Neutrophil (primary cell): ENCODE data around the gene SAMD14.

Source experiments
- H3K27ac ChIP-seq: fragments of 200-600 bp; sonication (generic); 2 replicates; pipeline ENCODE4 v1.5.1; 2016; ENCODE audit warnings: mild to moderate bottlenecking, moderate library complexity
- H3K27me3 ChIP-seq: fragments of 200-600 bp; sonication (generic); 2 replicates; pipeline ENCODE4 v1.6.0; 2016; ENCODE audit warnings: mild to moderate bottlenecking
- H3K36me3 ChIP-seq: fragments of 200-600 bp; sonication (generic); 2 replicates; pipeline ENCODE4 v1.5.1; 2017
- H3K4me1 ChIP-seq, 2 experiments: fragments of 200-600 bp in 1 of 2; sonication (generic) in 1 of 2; 1 replicate in 1 of 2; 2 replicates in 1 of 2; pipeline versions ENCODE4 v1.5.1 to v1.6.1; 2013 to 2016; ENCODE audit warnings: low read depth in 1 of 2, low read length in 1 of 2, mild to moderate bottlenecking in 1 of 2, moderate library complexity in 1 of 2; ENCODE audit not compliant: control insufficient read depth in 1 of 2, insufficient read depth in 1 of 2
- H3K4me3 ChIP-seq, 2 experiments: fragments of 200-600 bp in 1 of 2; sonication (generic) in 1 of 2; 1 replicate in 1 of 2; 2 replicates in 1 of 2; pipeline ENCODE4 v1.5.1; 2013 to 2016; ENCODE audit warnings: low read depth in 1 of 2, low read length in 1 of 2, mild to moderate bottlenecking in 1 of 2, moderate library complexity in 1 of 2
- H3K9me3 ChIP-seq: fragments of 200-600 bp; sonication (generic); 2 replicates; pipeline ENCODE4 v1.5.1; 2016
- TF ChIP-seq, protein P1 (sequence below): fragments of 200-600 bp; sonication (generic); IDR thresholded peaks from 2 replicates; pipeline ENCODE4 v1.5.1; 2016; ENCODE audit warnings: antibody characterized with exemption

SAMD14 gene

DNA sequence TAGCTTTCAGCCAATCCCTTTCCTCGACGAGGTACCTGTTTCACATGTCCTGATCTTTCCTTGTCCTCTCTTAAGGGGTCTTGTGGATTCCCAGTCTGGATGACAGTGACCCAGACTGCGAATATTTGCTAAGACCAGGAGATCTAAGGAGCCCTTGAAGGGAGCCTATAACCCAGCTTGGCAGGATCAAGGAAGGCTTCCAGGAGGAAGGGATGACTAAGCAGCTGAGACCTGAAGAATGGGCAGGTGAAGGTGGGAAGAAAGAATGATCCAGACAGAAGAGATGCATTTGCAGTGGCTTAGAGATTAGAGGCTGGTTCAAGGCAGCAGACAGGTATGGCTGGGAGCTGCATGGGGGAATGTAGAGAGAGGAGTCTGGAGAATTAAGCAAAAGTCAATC, 36.7 kb downstream of the SAMD14 start:
- Histone ChIP-seq H3K36me3 (no peaks in the 10 kb centered on the region), H3K27ac (no peak overlapping the region)

DNA sequence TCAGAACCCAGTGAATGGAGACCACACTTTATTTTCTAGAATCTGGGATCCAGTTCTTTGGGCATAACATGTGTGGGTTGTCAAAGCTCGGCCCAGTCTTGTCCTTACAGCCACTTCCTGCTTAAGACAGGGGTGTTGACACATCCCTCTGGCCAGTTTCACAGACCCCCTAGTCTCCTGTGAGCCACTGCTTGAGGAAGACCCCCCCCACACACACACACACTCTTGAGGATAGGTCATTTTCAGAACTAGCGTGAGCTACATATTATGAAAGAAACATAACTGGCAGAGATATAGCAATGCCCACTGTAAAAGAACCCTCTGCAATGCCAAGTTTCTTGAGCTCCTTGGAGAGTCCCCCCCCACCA, 38.1 kb downstream of the SAMD14 start:
- Histone ChIP-seq H3K4me3 (no peak overlapping the region), H3K9me3 (no peaks in the 10 kb centered on the region), H3K27ac (no peak overlapping the region), H3K4me1 (peaks cover 12 to 16% of the 10 kb centered on the region in 2 experiments), H3K27me3 (peaks cover 25% of the 10 kb centered on the region), H3K36me3 (no peaks in the 10 kb centered on the region)
- TF ChIP-seq, protein P1, sequence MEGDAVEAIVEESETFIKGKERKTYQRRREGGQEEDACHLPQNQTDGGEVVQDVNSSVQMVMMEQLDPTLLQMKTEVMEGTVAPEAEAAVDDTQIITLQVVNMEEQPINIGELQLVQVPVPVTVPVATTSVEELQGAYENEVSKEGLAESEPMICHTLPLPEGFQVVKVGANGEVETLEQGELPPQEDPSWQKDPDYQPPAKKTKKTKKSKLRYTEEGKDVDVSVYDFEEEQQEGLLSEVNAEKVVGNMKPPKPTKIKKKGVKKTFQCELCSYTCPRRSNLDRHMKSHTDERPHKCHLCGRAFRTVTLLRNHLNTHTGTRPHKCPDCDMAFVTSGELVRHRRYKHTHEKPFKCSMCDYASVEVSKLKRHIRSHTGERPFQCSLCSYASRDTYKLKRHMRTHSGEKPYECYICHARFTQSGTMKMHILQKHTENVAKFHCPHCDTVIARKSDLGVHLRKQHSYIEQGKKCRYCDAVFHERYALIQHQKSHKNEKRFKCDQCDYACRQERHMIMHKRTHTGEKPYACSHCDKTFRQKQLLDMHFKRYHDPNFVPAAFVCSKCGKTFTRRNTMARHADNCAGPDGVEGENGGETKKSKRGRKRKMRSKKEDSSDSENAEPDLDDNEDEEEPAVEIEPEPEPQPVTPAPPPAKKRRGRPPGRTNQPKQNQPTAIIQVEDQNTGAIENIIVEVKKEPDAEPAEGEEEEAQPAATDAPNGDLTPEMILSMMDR = no peak

More for the DNA sequence above, 36.7 kb downstream of the SAMD14 start:
- H3K4me3 ChIP-seq = no peak overlapping the region
- H3K4me1 ChIP-seq = peaks cover 12 to 16% of the 10 kb centered on the region in 2 experiments
- H3K27me3 ChIP-seq = peaks cover 25% of the 10 kb centered on the region
- no peaks in the 10 kb centered on the region for H3K9me3 ChIP-seq
- TF ChIP-seq, protein P1 = no peak

DNA sequence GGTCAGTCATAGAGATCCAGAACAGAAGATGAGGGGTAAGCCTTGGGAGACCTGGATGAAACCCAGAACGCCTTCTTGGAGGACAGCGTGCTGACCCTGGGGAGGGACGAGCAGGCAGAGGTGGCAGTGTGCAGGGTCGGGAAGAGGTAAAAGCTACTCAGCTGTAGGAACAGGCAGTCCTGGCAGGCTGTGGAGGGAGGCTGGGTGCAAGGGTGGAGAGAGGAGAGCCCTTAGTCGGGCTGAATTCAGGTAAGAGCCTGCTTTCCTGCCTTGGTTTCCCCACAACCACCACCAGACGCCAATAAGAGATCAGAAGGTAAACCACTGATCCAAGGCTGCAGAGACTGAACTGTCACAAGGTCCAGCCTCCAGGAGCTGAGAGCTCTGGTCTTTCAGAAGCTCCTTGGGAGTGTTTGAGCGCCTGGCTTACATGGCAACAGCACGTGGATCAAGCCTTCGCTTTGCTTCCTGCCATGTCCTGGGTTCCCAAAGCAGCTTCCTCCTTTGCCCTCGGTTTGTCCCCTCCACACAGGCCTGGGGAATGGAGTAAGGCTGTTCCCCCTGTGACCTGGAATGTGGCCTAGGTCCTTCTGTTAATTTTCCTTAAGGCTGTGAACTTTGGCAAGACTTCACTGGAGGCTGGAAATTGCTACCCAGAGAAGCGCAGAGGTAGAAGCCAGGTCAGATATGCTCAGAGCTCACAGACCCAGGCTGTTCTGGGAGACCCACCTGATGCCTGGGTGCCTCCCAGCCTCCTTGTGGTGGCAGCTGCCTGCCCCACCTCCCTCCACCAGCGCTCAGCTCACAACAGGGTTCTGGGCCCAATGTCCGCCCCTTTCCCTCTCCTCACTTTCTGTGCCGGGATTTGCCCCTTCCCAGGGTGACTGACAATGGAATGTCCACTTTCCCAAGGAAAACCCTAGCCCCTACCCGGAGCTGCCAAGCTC, 38.7 kb downstream of the SAMD14 start:
- H3K27ac ChIP-seq = no peak overlapping the region
- H3K36me3 ChIP-seq = no peaks in the 10 kb centered on the region
- TF ChIP-seq, protein P1 = no peak

DNA sequence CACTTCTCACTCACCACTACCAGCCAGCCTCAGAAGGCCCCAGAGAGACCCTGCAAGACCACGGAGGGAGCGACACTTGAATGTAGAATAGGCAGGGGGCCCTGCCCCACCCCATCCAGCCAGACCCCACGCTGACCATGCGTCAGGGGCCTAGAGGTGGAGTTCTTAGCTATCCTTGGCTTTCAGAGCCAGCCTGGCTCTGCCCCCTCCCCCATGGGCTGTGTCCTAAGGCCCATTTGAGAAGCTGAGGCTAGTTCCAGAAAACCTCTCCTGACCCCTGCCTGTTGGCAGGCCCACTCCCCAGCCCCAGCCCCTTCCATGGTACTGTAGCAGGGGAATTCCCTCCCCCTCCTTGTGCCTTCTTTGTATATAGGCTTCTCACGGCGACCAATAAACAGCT, 39.9 kb downstream of the SAMD14 start:
- Histone ChIP-seq H3K4me1 (peaks cover 8 to 10% of the 10 kb centered on the region in 2 experiments), H3K27ac (no peak overlapping the region), H3K4me3 (no peak overlapping the region), H3K9me3 (no peaks in the 10 kb centered on the region), H3K36me3 (no peaks in the 10 kb centered on the region), H3K27me3 (peaks cover 25% of the 10 kb centered on the region)
- TF ChIP-seq, protein P1 = no peak

More for the DNA sequence above, 38.7 kb downstream of the SAMD14 start:
- H3K4me3 ChIP-seq = no peak overlapping the region
- H3K27me3 ChIP-seq = peaks cover 25% of the 10 kb centered on the region
- H3K4me1 ChIP-seq = peaks cover 12 to 16% of the 10 kb centered on the region in 2 experiments
- H3K9me3 ChIP-seq = no peaks in the 10 kb centered on the region

DNA sequence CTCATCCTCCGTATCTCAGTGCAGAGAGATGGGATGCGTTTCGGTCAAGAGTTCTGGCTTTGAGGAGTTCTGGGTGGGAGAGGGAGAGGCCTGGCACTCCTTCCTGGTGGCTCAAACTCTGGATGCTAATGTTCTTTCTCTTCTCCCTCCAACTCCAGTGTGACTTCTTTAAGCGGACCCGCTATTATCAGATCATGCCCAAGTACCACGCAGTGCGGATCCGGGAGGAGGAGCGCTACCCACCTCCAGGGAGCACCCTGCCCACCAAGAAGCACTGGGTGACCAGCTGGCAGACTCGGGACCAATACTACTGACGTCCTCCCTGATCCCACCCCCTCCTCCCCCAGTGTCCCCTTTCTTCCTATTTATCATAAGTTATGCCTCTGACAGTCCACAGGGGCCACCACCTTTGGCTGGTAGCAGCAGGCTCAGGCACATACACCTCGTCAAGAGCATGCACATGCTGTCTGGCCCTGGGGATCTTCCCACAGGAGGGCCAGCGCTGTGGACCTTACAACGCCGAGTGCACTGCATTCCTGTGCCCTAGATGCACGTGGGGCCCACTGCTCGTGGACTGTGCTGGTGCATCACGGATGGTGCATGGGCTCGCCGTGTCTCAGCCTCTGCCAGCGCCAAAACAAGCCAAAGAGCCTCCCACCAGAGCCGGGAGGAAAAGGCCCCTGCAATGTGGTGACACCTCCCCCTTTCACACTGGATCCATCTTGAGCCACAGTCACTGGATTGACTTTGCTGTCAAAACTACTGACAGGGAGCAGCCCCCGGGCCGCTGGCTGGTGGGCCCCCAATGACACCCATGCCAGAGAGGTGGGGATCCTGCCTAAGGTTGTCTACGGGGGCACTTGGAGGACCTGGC, 40.8 kb downstream of the SAMD14 start:
- Histone ChIP-seq H3K4me1 (peaks cover under 1 to 2% of the 10 kb centered on the region in 2 experiments), H3K4me3 (no peak overlapping the region), H3K27me3 (peaks cover 29% of the 10 kb centered on the region), H3K27ac (no peak overlapping the region), H3K36me3 (no peaks in the 10 kb centered on the region), H3K9me3 (no peaks in the 10 kb centered on the region)
- TF ChIP-seq, protein P1 = no peak
